Hematopoietic multipotent progenitor cell (in vitro differentiated cells): ENCODE measurements around the gene NOD2. TPM values are rescaled to one million over a fixed set of nuclear protein-coding genes. Genes with fewer than 3 reads are reported as not detected.

ENCODE experiments used
- DNase-seq, 3 donors: peaks; one replicate each; pipeline ENCODE4 v3.0.0-alpha.2; 2011 to 2015; ENCODE audit warnings: low read depth in 2 of 3, low spot score in 2 of 3
- total RNA-seq: library from RNA; depleted of rRNA; stranded (reverse); fragments of >200 nt; gene quantifications from one replicate; pipeline ENCODE4 v1.2.3, GENCODE V29; 2012

Gene NOD2
- total RNA-seq, 1 donor, result 4.0 TPM

GRCh38 chr16:50669741-50670140, 23.7 kb upstream of the NOD2 start:
- DNase-seq, result no peak

GRCh38 chr16:50670476-50670875, 22.9 kb upstream of the NOD2 start:
- DNase-seq, result no peak

- peak in 1 of 3 donors; percentile 72 for DNase-seq
Observed at GRCh38 chr16:50671644-50672260, 21.7 kb upstream of the NOD2 start.

GRCh38 chr16:50673496-50674275, 19.7 kb upstream of the NOD2 start:
- DNase-seq, result no peak

DNA sequence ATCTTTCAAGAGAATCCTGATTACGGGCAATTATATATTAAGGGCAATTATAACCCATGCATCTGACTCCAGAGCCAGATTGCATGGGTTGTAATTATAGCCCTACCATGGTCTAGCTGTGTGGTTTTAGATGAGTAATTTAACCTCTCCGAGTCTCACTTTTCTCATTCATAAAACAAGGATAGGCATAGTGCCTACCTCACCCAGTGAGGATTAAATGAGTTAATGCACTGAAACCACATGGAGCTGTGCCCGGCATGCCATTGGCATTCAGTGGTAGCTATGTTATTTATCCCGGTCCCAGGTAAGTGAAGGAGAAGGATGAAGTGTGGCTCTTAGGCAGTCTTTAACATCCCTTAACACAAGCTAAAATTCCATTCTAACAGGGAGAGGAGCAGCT, 18.6 kb upstream of the NOD2 start:
- no peak for DNase-seq

DNA sequence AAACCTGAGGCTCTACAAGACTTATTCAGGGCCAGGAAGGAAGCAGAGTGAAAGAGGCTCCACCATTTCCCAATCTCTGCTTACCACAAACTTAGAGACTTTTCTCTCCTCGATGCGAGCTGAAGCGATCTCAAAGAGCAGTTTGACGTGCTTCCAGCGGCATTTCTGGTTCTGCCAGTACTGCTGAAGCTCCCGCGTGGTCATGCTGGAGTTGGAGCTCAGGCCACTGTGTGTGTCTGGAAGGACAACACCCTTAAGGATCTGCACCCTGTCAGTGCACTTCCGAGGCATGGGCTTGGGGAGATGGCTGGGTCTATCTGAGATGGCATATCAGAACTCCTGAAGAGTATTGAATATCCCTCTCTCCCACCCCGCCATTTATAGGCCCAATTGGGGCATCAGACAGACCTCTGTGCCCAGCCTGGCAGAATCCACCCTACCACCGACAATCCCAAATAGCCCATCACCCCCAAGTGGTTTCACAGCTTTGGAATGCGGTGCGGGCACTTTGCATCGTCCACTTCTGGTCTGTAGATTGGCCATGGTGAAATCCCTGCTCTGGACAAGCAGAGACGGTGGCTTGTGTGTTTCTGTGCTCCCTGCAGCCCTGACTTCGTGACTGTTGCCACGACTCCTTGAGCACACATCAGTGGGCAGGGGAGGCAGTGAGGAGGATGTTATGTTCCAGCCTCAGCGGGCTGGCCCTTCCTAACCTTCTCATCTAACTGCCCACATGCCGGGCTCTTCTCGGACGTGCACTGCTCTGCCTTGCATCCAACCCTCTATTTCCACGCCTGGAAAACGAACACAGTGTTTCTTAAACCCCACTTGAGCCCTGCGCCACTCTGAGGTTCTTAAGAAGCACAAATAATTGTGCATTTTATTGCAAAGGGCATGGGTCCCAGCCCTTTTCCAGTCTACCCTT, 17.5 kb upstream of the NOD2 start:
- DNase-seq, result no peak

DNA sequence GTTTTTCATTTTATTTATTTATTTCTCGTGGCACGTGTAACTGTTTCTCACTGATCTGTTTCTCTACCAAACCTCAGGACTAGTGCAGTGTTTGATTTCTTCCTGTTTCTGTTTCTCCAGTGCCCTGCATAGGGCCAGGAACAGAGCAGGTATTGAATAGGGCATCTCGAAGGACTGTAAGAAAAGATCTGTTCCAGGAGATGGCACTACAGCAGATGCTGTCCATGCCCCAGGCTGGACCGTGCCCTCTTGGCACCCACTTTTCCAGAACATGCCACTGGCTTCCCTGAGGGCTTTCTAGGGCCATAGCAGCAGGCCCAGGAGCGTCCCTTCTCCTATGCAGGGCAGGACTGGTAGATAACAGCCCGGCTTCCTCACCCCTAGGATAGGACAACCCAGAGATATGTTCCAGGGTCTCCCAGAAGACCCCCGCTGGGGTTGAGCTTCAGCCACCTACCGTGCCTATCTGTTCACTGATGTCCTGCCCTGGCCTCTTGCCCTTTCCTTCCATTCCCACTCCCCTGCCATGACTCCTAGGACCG, 16.7 kb upstream of the NOD2 start:
- DNase-seq, result no peak

- DNase-seq, result no peak
Observed at GRCh38 chr16:50677351-50677750, 16.1 kb upstream of the NOD2 start.

- DNase-seq, result no peak
Observed at GRCh38 chr16:50678531-50678930, 14.9 kb upstream of the NOD2 start.

- no peak for DNase-seq
Observed at GRCh38 chr16:50679266-50679665, 14.1 kb upstream of the NOD2 start.

GRCh38 chr16:50679676-50680555, 13.5 kb upstream of the NOD2 start:
- DNase-seq, result no peak

GRCh38 chr16:50680556-50680893, 12.9 kb upstream of the NOD2 start:
- DNase-seq, result no peak

DNA sequence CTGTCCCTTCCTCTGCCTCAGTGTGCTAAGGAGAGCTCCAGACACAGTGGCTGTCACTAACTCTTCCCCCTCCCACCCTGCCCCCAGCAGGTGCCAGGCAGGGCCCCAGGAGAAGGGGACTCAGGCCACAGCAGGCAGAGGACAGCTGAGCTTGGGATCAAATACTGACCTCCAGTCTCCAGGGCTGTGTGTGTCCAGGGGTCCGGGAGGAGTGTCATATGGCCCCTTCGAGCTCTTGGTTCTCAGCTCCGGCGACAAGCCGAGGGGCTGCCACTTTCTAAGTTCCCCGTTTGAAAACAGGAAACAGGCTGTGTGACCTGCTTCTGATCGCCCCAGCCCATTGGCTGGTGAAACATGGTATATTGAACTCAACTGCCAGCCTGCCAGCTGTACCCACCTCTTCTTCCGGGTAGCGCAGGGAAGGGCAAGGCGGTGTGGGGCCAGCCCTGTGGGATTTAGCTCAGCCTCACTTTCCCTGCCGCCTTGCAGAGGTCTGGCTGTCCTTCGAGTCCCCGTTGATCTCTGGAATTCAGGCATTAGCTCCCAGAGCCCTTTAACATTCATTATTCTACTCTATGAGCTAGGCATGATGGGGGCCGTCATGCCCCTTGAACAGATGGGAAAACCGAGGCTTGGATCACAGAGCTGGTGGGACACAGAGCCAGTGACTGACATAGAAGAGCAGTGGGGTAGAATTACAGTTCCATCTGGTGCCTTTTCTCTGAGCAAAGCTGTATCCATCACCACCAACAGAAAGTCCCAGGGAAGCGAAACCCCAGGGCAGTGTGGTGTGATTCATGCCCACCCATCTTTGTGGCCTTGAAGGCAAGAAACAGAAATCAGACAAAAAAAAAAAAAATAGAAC, 12.2 kb upstream of the NOD2 start, which contains the start of gene SNX20:
Gene SNX20 (minus strand): TSS at position 292 of the 865 bp plus-strand sequence. CDS start 3,786 bp downstream, outside the sequence.
- peak in 1 of 3 donors; percentile 84 for DNase-seq

DNA sequence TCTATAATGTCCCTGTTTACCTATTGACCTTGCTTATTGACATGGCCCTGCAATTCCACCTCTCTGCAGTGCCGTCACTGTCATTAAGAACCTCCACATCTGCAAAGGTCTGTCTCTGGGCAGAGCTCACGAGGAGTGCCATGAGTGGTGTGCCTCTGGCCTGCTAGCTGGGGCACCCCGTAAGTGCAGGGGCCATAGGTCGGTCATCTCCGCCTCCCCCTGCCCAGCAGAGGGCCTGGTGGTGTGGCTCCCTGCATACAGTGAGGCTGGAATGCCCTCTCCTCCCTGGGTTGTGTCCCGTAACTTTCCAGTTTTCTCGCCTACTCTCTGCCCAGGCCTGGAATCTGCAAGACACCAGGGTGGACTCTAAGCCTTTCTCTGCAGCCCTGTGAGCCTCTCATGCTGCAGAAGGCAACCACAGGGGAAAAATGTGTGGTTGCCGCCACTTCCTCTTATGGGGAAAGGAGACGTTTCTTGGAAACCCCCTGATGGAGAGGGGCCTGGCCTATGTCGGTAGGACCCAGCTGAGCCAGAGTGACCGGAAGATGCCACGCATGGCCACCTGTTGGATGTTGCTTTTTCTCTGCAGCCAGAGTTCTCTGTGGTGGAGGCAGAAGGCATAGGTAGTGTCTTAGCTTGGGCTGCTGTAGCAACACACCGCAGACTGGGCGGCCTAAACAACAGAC, 9.6 kb upstream of the NOD2 start:
- DNase-seq, result peak in 2 of 3 donors; percentile 88 to 93

DNA sequence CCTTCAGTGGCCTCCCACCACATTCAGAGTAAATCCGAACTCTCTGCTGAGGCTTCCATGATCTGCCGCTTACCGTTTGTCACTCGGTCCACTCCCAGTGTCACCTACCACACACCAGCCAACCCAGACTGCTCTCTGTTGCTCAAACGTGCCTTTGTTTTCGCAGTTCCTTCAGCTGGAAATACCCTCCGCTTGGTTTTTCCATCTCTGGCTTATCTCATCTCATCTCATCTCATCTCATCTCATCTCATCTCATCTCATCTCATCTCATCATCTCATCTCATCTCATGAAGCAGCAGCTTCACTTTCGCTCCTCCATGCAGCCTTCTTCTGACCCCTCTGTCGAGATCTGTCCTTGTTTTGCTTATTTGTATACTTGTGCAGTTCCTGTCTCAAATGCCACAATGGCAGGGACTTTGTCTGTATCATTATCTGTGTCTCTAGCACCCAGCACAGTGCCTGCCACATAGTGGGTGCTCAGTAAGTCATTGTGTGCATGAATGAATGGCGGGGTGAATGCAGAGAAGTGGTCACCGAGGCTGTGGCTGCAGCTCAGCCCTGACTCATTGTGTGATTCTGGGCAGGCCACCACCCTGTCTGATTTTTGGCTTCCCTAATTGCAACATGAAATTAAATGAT, 8.5 kb upstream of the NOD2 start:
- no peak for DNase-seq

GRCh38 chr16:50685462-50686063, 7.8 kb upstream of the NOD2 start:
- no peak for DNase-seq

DNA sequence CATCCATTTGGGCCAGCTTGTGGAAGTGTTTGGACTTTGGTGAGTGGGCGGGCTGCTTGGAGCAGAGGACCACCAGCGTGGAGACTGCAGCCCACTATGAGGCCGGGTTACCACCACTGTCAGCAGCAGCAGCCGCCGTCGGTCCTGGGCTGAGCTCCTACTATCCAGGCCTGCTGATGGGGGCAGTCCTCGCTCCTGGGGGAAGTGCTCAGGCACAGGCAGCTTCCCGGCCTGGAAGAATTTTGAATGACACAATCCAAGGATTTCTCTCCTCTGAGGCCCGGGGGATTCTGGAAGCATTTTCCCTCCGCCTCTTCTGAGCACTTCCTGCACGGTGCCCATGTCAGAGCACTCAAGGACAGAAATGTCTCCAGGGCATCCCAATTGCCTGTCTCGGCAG, 5.3 kb upstream of the NOD2 start:
- no peak for DNase-seq

GRCh38 chr16:50688867-50689266, 4.5 kb upstream of the NOD2 start:
- DNase-seq, result no peak
